Stomach (tissue), 9 donors: ENCODE results near the gene SND1. TPM values are rescaled to one million over a fixed set of nuclear protein-coding genes. Genes with fewer than 3 reads are reported as not detected.

Experiments
- DNase-seq, 2 donors: peaks; one replicate each; pipeline versions ENCODE4 v3.0.0 to v3.0.0-alpha.2; 2013 to 2019
- H3K27ac ChIP-seq, 5 donors: fragments of 200-600 bp in 4 of 5; sonication (generic) in 4 of 5; one replicate each; pipeline ENCODE4 v1.5.1; 2013 to 2019; ENCODE audit warnings: mild to moderate bottlenecking in 1 of 5, moderate library complexity in 1 of 5
- H3K27me3 ChIP-seq, 3 donors: fragments of 200-600 bp; sonication (generic); one replicate each; pipeline ENCODE4 v1.5.1; 2017 to 2019; ENCODE audit warnings: mixed run types in 1 of 3
- H3K36me3 ChIP-seq, 4 donors: fragments of 200-600 bp; sonication (generic); 1 replicate in 3 of 4; 2 replicates in 1 of 4; pipeline ENCODE4 v1.5.1; 2016 to 2019
- H3K4me1 ChIP-seq, 4 donors: fragments of 200-600 bp; sonication (generic); one replicate each; pipeline ENCODE4 v1.5.1; 2016 to 2019
- H3K4me3 ChIP-seq, 4 donors: fragments of 200-600 bp; sonication (generic) in 3 of 4; one replicate each; pipeline ENCODE4 v1.5.1; 2016 to 2019; ENCODE audit warnings: mild to moderate bottlenecking in 1 of 4
- H3K9me3 ChIP-seq, 4 donors: fragments of 200-600 bp; sonication (generic); one replicate each; pipeline ENCODE4 v1.5.1; 2016 to 2019
- EP300 ChIP-seq: sonication (generic); formaldehyde crosslinking; IDR thresholded peaks from one replicate; pipeline ENCODE4 v1.6.1; 2017; ENCODE audit warnings: antibody characterized with exemption
- POLR2A ChIP-seq, 4 donors: fragments of 450-650 bp; IDR thresholded peaks; one replicate each; pipeline ENCODE4 v1.6.1; 2016; ENCODE audit warnings: antibody characterized with exemption in 4 of 4, control low read depth in 2 of 4, mild to moderate bottlenecking in 1 of 4, moderate library complexity in 1 of 4
- POLR2AphosphoS5 ChIP-seq, 3 donors: sonication (generic); formaldehyde crosslinking; IDR thresholded peaks; one replicate each; pipeline ENCODE4 v1.6.1; 2016; ENCODE audit warnings: antibody characterized with exemption in 3 of 3
- WGBS, 5 donors: extraction: QIAGEN DNeasy Blood & Tissue Kit in 3 of 5; methylation state at CpG; one replicate each; pipeline versions ENCODE4 v1.1.5 to v1.1.7; 2013 to 2018; 5-methylcytosine and 5-hydroxymethylcytosine counted together
- intact Hi-C: fragments of 100-400 bp; cut with DNase I; formaldehyde crosslinking; loops from one replicate; pipeline ENCODE4 v1.15.1; 2023; ENCODE audit warnings: low total_unique reads
- polyA plus RNA-seq, 3 donors: library from polyadenylated mRNA; stranded (reverse); fragments of 200-250 nt; gene quantifications; one replicate each; pipeline ENCODE4 v1.2.3, GENCODE V29; 2013
- total RNA-seq, 5 donors: library from RNA; depleted of rRNA; stranded (reverse); fragments of >200 nt; gene quantifications; one replicate each; pipeline versions ENCODE4 v1.1.0 to v1.2.3, GENCODE V29; 2014 to 2016
- TF ChIP-seq, protein P1 (sequence below), 7 experiments: fragments of 450-650 bp in 4 of 7; fragments of 200-600 bp in 3 of 7; sonication (generic) in 3 of 7; IDR thresholded peaks; one replicate each; pipeline ENCODE4 v1.5.1; 2016 to 2019; ENCODE audit warnings: antibody characterized with exemption in 7 of 7, control low read depth in 2 of 7, mild to moderate bottlenecking in 1 of 7
- donor health status: healthy with polysubstance abuse.
- donor health status: Bipolar disorder and iron deficiency.
- donor health status: healthy.

SND1 gene
- total and polyA plus RNA-seq, 8 donors = 63.3 to 799 (median 126) TPM

DNA sequence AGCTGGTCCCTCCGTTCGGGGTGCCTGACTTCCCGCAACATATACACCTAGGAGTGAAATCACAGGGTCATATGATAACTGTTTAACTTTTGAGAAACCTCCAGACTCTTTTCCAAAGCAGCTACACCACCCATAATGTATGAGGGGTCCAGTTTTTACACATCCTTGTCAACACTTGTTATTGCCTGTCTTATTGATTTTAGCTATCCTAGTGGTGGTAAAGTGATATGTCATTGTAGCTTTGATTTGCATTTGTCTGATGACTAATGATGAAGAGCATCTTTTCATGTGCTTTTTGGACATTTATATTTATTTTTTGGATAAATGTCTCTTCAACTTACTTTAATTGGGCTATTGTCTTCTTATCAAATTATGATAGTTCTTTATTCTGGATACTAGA, 29.0 kb downstream of the SND1 start:
- Histone ChIP-seq H3K4me3 (no peak overlapping the region), H3K36me3 (peaks cover 0 to 23% (median 13%) of the 10 kb centered on the region in 4 donors), H3K9me3 (peaks cover 0 to 10% (median 4%) of the 10 kb centered on the region in 4 donors), H3K27ac (no peak overlapping the region), H3K4me1 (peaks cover 5 to 47% (median 23%) of the 10 kb centered on the region in 4 donors), H3K27me3 (no peaks in the 10 kb centered on the region)
- TF ChIP-seq EP300 (no peak), POLR2AphosphoS5 (IDR thresholded peaks at IDR 0.05) (no peak), POLR2A (IDR thresholded peaks at IDR 0.05) (no peak)
- TF ChIP-seq, protein P1, sequence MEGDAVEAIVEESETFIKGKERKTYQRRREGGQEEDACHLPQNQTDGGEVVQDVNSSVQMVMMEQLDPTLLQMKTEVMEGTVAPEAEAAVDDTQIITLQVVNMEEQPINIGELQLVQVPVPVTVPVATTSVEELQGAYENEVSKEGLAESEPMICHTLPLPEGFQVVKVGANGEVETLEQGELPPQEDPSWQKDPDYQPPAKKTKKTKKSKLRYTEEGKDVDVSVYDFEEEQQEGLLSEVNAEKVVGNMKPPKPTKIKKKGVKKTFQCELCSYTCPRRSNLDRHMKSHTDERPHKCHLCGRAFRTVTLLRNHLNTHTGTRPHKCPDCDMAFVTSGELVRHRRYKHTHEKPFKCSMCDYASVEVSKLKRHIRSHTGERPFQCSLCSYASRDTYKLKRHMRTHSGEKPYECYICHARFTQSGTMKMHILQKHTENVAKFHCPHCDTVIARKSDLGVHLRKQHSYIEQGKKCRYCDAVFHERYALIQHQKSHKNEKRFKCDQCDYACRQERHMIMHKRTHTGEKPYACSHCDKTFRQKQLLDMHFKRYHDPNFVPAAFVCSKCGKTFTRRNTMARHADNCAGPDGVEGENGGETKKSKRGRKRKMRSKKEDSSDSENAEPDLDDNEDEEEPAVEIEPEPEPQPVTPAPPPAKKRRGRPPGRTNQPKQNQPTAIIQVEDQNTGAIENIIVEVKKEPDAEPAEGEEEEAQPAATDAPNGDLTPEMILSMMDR (IDR thresholded peaks at IDR 0.05) = no peak
- intact Hi-C loops = no loop called here
- DNase-seq = no peak
- WGBS, 5 donors = 91 to 99% (median 99%) methylated on average over 3 of the region's 3 CpGs

GRCh38 chr7:127682140-127682539, 30.1 kb downstream of the SND1 start:
- WGBS, 5 donors = 52 to 83% (median 60%) methylated on average over 2 of the region's 2 CpGs
- Histone ChIP-seq H3K4me1 (peaks cover 5 to 47% (median 23%) of the 10 kb centered on the region in 4 donors), H3K9me3 (peaks cover 0 to 10% (median 4%) of the 10 kb centered on the region in 4 donors), H3K4me3 (no peak overlapping the region), H3K27ac (no peak overlapping the region), H3K27me3 (no peaks in the 10 kb centered on the region), H3K36me3 (peaks cover 0 to 28% (median 20%) of the 10 kb centered on the region in 4 donors)
- intact Hi-C loops = no loop called here
- TF ChIP-seq POLR2AphosphoS5 (IDR thresholded peaks at IDR 0.05) (no peak), POLR2A (IDR thresholded peaks at IDR 0.05) (no peak), EP300 (no peak)
- TF ChIP-seq, protein P1 (IDR thresholded peaks at IDR 0.05) = no peak
- DNase-seq = peak in 1 of 2 donors; percentile 26

DNA sequence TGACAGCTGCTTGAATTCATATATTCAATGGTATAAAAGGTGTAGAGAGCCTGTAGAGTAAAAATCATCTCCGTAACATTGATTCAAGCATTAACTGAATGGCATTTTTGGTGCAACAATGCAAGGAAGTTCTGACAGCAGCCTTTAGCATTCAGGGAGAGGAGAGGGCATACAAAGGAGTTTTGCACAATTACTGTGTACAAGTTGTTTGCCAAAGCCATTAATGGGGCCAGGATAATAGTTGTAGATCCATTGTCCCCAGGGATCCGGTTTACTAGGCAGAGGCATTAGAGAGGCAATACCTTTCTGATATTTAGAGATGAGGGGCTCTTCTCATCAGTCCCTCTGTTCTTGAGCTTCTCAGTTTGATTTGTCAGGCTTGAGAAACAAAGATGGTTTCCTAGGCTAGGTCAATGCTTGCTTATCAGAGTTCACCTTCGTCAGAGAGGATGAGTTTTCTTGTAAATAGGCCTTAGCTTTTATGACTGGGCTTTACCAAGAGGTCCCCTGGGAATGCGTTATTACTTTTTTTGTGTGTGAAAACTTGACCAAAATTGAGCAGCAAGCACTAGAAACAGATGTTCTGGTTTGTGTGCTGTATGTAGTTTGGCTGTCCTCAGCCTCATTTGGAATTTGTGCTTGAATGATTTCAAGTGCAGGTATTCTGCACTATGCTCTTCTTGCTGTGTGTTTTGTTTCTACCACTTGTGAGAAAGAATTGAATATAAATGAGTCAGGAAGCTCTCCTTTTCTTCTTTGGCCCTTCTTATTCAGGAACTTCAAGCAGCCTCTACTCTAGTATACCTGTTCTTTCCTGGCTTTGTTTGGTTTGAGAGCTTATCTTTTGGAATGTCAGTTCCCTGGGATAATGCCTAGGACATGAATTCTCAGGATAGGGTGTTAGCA, 32.0 kb downstream of the SND1 start:
- Histone ChIP-seq H3K27ac (no peak overlapping the region), H3K4me3 (no peak overlapping the region), H3K4me1 (peaks cover 0 to 33% (median 15%) of the 10 kb centered on the region in 4 donors), H3K27me3 (no peaks in the 10 kb centered on the region), H3K9me3 (peaks cover 0 to 10% (median 4%) of the 10 kb centered on the region in 4 donors), H3K36me3 (peaks cover 13 to 37% (median 35%) of the 10 kb centered on the region in 4 donors)
- no peak for TF ChIP-seq POLR2AphosphoS5 (IDR thresholded peaks at IDR 0.05)
- TF ChIP-seq, protein P1 (IDR thresholded peaks at IDR 0.05) = no peak
- TF ChIP-seq POLR2A (IDR thresholded peaks at IDR 0.05) = no peak
- no peak for TF ChIP-seq EP300
- no peak for DNase-seq
- intact Hi-C loops = no loop called here
- 61 to 78% (median 66%) methylated on average over 4 of the region's 4 CpGs for WGBS, 5 donors

- H3K4me3 ChIP-seq = no peak overlapping the region
- H3K27ac ChIP-seq = no peak overlapping the region
- TF ChIP-seq EP300 = no peak
- TF ChIP-seq POLR2AphosphoS5 (IDR thresholded peaks at IDR 0.05) = no peak
- H3K9me3 ChIP-seq = no peaks in the 10 kb centered on the region
- DNase-seq = no peak
- H3K36me3 ChIP-seq = peaks cover 13 to 63% (median 53%) of the 10 kb centered on the region in 4 donors
- H3K4me1 ChIP-seq = peaks cover 0 to 24% (median 2%) of the 10 kb centered on the region in 4 donors
- intact Hi-C loops = no loop called here
- WGBS, 5 donors = 78 to 96% (median 83%) methylated on average over 1 of the region's 1 CpG
- H3K27me3 ChIP-seq = no peaks in the 10 kb centered on the region
These were observed 37.3 kb downstream of the SND1 start for GRCh38 chr7:127689194-127689772.
